HG03280 (cell line): Measurements from ENCODE around the gene SUPT20H.

Source experiments
- ATAC-seq: cut with Tn5 transposase; IDR thresholded peaks from one replicate; pipeline ENCODE4 v1.9.1; 2021; ENCODE audit warnings: mild to moderate bottlenecking, moderate library complexity; ENCODE audit not compliant: unreplicated experiment

SUPT20H gene

DNA sequence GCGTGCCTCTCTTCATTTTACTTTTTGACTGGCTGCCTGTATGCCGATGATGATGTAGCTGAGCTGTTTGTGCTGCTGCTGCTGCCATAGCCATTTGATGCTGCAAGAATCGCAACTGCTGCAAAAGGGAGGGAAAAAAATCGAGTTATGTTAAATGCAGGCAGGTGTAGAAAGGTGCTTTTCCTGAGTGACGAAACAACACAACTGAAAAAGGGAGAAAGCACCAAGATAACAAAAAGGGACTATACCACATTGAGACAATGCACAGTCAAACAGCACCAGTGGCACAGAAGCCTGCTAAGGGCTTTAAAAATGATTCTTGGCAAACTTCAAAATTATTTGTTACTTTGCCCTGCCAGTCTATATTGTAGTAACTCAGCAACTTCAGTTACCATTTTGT lies 49.8 kb downstream of the SUPT20H start:
- ATAC-seq = no peak

DNA sequence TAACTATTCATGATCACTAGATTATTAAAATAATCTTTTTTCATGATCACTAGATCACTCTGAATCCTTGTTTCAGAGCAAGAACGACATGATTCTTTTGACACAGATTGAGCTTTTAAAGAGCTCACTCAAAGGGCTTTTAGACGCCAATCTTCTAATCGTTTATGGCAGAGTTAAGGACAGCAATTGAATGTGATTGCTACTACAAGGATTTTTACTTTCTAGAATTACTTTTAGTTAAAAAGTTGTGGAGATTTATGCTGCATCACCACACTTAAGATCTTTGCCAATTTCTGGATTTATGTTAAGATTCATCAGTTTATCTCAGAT lies 57.6 kb downstream of the SUPT20H start:
- no peak for ATAC-seq

- peak; percentile 68 for ATAC-seq
Measured at GRCh38 chr13:36999054-36999714, 60.3 kb downstream of the SUPT20H start, which contains the start of gene ALG5. TSS of gene ALG5 (minus strand) at chr13:36999340. CDS start at chr13:36999300, 40 bp downstream.

- ATAC-seq = no peak
Measured at GRCh38 chr13:36998624-36999041, 60.9 kb downstream of the SUPT20H start.

- no peak for ATAC-seq
Measured at GRCh38 chr13:36997716-36998427, 61.6 kb downstream of the SUPT20H start.

- ATAC-seq = no peak
Measured at GRCh38 chr13:36992362-36992761, 67.1 kb downstream of the SUPT20H start.

- no peak for ATAC-seq
Measured at GRCh38 chr13:36986462-36987240, 72.8 kb downstream of the SUPT20H start.

DNA sequence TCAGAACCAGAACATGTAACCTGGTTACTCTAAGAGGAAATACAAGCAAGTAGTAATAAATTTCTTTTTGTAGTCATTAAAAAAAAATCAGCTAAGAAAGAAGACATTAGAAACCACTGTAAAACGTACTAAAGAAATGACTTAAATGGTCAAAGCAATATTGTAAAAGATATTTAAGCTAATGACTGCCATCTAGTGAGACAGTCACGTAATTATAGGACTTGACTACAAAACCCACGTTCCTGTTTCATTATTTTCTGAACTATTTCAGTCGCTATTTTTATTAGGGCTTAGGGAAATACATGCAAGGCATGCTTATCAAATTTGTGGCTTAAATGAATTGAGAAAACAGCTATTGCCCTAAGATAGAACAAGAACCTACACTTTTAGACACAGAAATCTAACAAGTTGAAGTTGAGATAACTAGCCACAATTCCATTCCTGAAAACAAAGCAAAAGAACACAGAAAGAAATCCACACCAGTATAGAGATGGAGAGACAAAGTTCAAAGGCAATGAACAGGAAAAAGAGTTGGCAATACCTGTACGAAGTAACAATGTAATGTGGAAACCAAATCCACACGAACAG lies 78.2 kb downstream of the SUPT20H start:
- peak; percentile 66 for ATAC-seq

GRCh38 chr13:36979361-36980050 lies 80.0 kb downstream of the SUPT20H start:
- ATAC-seq = no peak

DNA sequence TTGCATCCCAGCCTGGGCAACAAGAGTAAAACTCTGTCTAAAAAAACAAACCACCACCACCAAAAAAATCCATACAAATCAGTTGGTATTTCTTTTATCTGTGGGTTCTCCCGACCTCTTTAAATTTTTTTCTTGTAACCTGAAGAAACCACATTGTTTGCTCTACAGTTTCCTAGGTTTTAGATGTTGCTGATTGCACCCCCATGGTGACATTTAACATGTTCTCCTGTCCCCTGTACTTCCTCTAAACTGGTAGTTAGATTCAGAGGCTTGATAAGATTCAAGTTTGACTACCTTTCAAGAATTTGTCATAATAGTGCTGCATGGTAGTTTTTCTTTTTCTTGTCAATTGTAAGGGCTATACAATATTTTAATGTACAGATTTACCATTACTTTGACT lies 84.3 kb downstream of the SUPT20H start:
- ATAC-seq = no peak

GRCh38 chr13:36973621-36974295 lies 85.7 kb downstream of the SUPT20H start:
- peak; percentile 81 for ATAC-seq

GRCh38 chr13:36973009-36973408 lies 86.5 kb downstream of the SUPT20H start:
- no peak for ATAC-seq

DNA sequence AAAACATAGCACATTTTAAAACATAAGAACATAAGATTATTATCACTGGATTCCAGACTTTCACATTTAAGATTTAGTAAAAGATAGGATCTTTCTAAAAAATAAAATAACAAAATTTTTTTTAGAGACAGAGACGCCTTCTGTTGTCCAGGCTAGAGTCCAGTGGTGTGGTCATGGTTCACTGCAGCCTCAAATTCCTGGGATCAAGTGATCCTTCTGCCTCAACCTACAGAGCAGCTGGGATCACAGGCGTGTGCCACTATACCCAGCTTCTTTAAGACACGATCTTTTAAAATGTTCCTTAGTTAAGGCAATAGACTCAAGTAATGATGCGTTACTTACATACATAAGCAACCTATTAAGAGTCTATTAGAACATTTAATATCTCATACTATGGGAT lies 93.1 kb downstream of the SUPT20H start:
- ATAC-seq = no peak

GRCh38 chr13:36965767-36966166 lies 93.7 kb downstream of the SUPT20H start:
- no peak for ATAC-seq

- ATAC-seq = no peak
Measured at GRCh38 chr13:36959456-36960116, 99.9 kb downstream of the SUPT20H start.
